ENCODE data around the gene SMIM45.

Gene SMIM45

GRCh38 chr22:41940832-41941765 is 10.9 kb upstream of the SMIM45 start (continued):
- TF ChIP-seq ELK1 (IDR thresholded peaks at IDR 0.05; ENCODE audit: borderline replicate concordance, low read depth, low read length) (no peak), MAZ (IDR thresholded peaks at IDR 0.05; ENCODE audit: borderline replicate concordance, low read depth, low read length) (peak; percentile 35; the same call in 1 of the 2 replicates)

Data from IMR-90 (cell line).